SK-N-SH (cell line): Measurements from ENCODE around the gene RAPGEF4. TPM values are rescaled to one million over a fixed set of nuclear protein-coding genes. Genes with fewer than 3 reads are reported as not detected.
A peak's percentile ranks its signal among the peaks of the same experiment; 100 is the strongest.

Source experiments
- CTCF ChIA-PET: fragments of 300-600, 350-600 bp; formaldehyde crosslinking; extraction: SDS; loops from one replicate; lab custom pipeline; 2021; lab: Yijun Ruan, JAX
- POLR2A ChIA-PET: fragments of 350-600 bp; sonication (Branson Sonifier 250); formaldehyde crosslinking; extraction: SDS; loops from one replicate; lab custom pipeline; 2020; ENCODE audit warnings: antibody characterized with exemption, inconsistent platforms; lab: Yijun Ruan, JAX
- DNase-seq: peaks from one replicate; pipeline ENCODE4 v3.0.0; 2012
- H2AFZ ChIP-seq: fragments of 200-600 bp; sonication (generic); 2 replicates; pipeline ENCODE4 v1.8.1; 2016; ENCODE audit warnings: antibody characterized with exemption, mild to moderate bottlenecking, low read depth
- H3F3A ChIP-seq: fragments of 200-600 bp; sonication (generic); replicated peaks from 2 replicates; pipeline ENCODE3; 2016; ENCODE audit warnings: antibody characterized with exemption, mild to moderate bottlenecking; ENCODE audit not compliant: insufficient read depth
- H3K27ac ChIP-seq, 2 experiments: fragments of 200-500 bp in 1 of 2; fragments of 200-600 bp in 1 of 2; sonication (Bioruptor generic) in 1 of 2; sonication (generic), shearing (Covaris generic) in 1 of 2; 2 replicates each; pipeline versions ENCODE4 v1.5.1 to v1.6.1; 2014 to 2016; ENCODE audit warnings: low read depth in 2 of 2, inconsistent platforms in 1 of 2, low read length in 1 of 2, mild to moderate bottlenecking in 1 of 2, mixed read lengths in 1 of 2
- H3K27me3 ChIP-seq: fragments of 200-600 bp; sonication (generic), shearing (Covaris generic); 2 replicates; pipeline ENCODE4 v1.6.1; 2016; ENCODE audit warnings: mixed run types; ENCODE audit not compliant: insufficient read depth
- H3K36me3 ChIP-seq, 2 experiments: fragments of 200-500 bp in 1 of 2; fragments of 200-600 bp in 1 of 2; sonication (Bioruptor generic) in 1 of 2; sonication (generic) in 1 of 2; replicated peaks in 1 of 2; 2 replicates each; pipeline versions ENCODE3 to v1.5.1; 2014 to 2016; ENCODE audit warnings: low read length in 1 of 2, mild to moderate bottlenecking in 1 of 2; ENCODE audit not compliant: insufficient read depth in 2 of 2, control insufficient read depth in 1 of 2
- H3K4me1 ChIP-seq, 2 experiments: fragments of 200-500 bp in 1 of 2; fragments of 200-600 bp in 1 of 2; sonication (Bioruptor generic) in 1 of 2; sonication (generic), shearing (Covaris generic) in 1 of 2; 2 replicates each; pipeline versions ENCODE4 v1.5.1 to v1.6.1; 2014 to 2016; ENCODE audit warnings: low read depth in 1 of 2, low read length in 1 of 2, mixed run types in 1 of 2; ENCODE audit not compliant: insufficient read depth in 2 of 2, control insufficient read depth in 1 of 2
- H3K4me2 ChIP-seq: fragments of 200-600 bp; sonication (generic), shearing (Covaris generic); 2 replicates; pipeline ENCODE4 v1.6.1; 2017; ENCODE audit warnings: mixed run types
- H3K4me3 ChIP-seq, 2 experiments: fragments of 200-500 bp in 1 of 2; fragments of 200-600 bp in 1 of 2; sonication (Bioruptor generic) in 1 of 2; sonication (generic), shearing (Covaris generic) in 1 of 2; 2 replicates each; pipeline versions ENCODE4 v1.5.1 to v1.8.1; 2014 to 2016; ENCODE audit warnings: low read depth in 2 of 2, inconsistent platforms in 1 of 2, low read length in 1 of 2, mild to moderate bottlenecking in 1 of 2, mixed read lengths in 1 of 2, moderate library complexity in 1 of 2
- H3K79me2 ChIP-seq: fragments of 200-600 bp; sonication (generic); 2 replicates; pipeline ENCODE4 v1.8.1; 2017; ENCODE audit warnings: mild to moderate bottlenecking; ENCODE audit not compliant: insufficient read depth
- H3K9ac ChIP-seq: fragments of 200-600 bp; sonication (generic); 2 replicates; pipeline ENCODE4 v1.6.1; 2017; ENCODE audit warnings: mixed run types
- H3K9me2 ChIP-seq: fragments of 200-600 bp; sonication (generic); 2 replicates; pipeline ENCODE4 v1.6.1; 2017; ENCODE audit warnings: mixed run types
- H3K9me3 ChIP-seq: fragments of 200-600 bp; sonication (generic); 2 replicates; pipeline ENCODE4 v1.6.1; 2017; ENCODE audit warnings: mixed run types, mild to moderate bottlenecking, moderate library complexity
- H4K20me1 ChIP-seq: fragments of 200-600 bp; sonication (generic); 2 replicates; pipeline ENCODE4 v1.6.1; 2017; ENCODE audit warnings: mild to moderate bottlenecking, mixed run types; ENCODE audit not compliant: insufficient read depth
- GATA2 ChIP-seq: sonication (generic); formaldehyde crosslinking; IDR thresholded peaks from 2 replicates; pipeline ENCODE4 v1.5.0; 2020; ENCODE audit warnings: mild to moderate bottlenecking, missing genetic modification reagents
- IRF3 ChIP-seq: fragments of 150-350 bp; IDR thresholded peaks from 2 replicates; pipeline ENCODE4 v1.6.1; 2016; ENCODE audit warnings: mild to moderate bottlenecking, low read depth, low read length
- MEF2A ChIP-seq: IDR thresholded peaks from 2 replicates; pipeline ENCODE4 v1.4.0; 2012; ENCODE audit warnings: low read depth, borderline replicate concordance
- NFIC ChIP-seq: IDR thresholded peaks from 2 replicates; pipeline ENCODE4 v1.4.0; 2012; ENCODE audit warnings: borderline replicate concordance
- NRF1 ChIP-seq: IDR thresholded peaks from 2 replicates; pipeline ENCODE4 v1.6.1; 2012; ENCODE audit warnings: low read depth, mild to moderate bottlenecking, low read length
- PBX3 ChIP-seq: IDR thresholded peaks from 2 replicates; pipeline ENCODE4; 2012
- POLR2AphosphoS5 ChIP-seq: IDR thresholded peaks from 2 replicates; pipeline ENCODE4 v1.6.1; 2012; ENCODE audit warnings: low read depth, low read length
- RAD21 ChIP-seq: IDR thresholded peaks from 2 replicates; pipeline ENCODE4 v1.6.1; 2012; ENCODE audit warnings: mild to moderate bottlenecking, low read length
- REST ChIP-seq: IDR thresholded peaks from 2 replicates; pipeline ENCODE4 v1.6.1; 2012; ENCODE audit warnings: mild to moderate bottlenecking, low read depth, low read length, moderate library complexity
- RFX5 ChIP-seq: IDR thresholded peaks from 2 replicates; pipeline ENCODE4 v1.6.1; 2012; ENCODE audit warnings: mild to moderate bottlenecking, improper control_type of control experiment, low read length
- RXRA ChIP-seq: IDR thresholded peaks from 2 replicates; pipeline ENCODE4 v1.4.0; 2012; ENCODE audit warnings: low read depth, mild to moderate bottlenecking, borderline replicate concordance
- SIN3A ChIP-seq: IDR thresholded peaks from 2 replicates; pipeline ENCODE4 v1.6.1; 2012; ENCODE audit warnings: low read depth, mild to moderate bottlenecking, low read length, moderate library complexity, borderline replicate concordance
- SMC3 ChIP-seq: IDR thresholded peaks from 2 replicates; pipeline ENCODE4 v1.6.1; 2012; ENCODE audit warnings: low read depth, low read length, improper control_type of control experiment
- TAF1 ChIP-seq: IDR thresholded peaks from 2 replicates; pipeline ENCODE4 v1.6.1; 2012; ENCODE audit warnings: low read depth, mild to moderate bottlenecking, low read length, moderate library complexity, borderline replicate concordance
- TCF12 ChIP-seq: IDR thresholded peaks from 2 replicates; pipeline ENCODE4 v1.4.0; 2012
- YY1 ChIP-seq: IDR thresholded peaks from 2 replicates; pipeline ENCODE4 v1.4.0; 2012; ENCODE audit warnings: low read depth, mild to moderate bottlenecking
- ZBTB33 ChIP-seq: IDR thresholded peaks from 2 replicates; pipeline ENCODE4 v1.4.0; 2012; ENCODE audit warnings: low read depth, borderline replicate concordance
- WGBS: methylation state at CpG from one replicate; pipeline ENCODE4 v1.1.6; 2017; ENCODE audit warnings: low lambda C conversion rate; 5-methylcytosine and 5-hydroxymethylcytosine counted together
- polyA plus RNA-seq, 3 experiments: library from polyadenylated mRNA; depleted of rRNA; stranded (reverse); fragments of >200 nt; gene quantifications; 2 replicates each; pipeline ENCODE4 v1.2.3, GENCODE V29; 2012
- TF ChIP-seq, protein P1 (sequence below): fragments of 150-350 bp; IDR thresholded peaks from 2 replicates; pipeline ENCODE4 v1.6.1; 2017; ENCODE audit warnings: antibody characterized with exemption, low read length, low read depth, borderline replicate concordance

RAPGEF4 gene
- polyA plus RNA-seq, 1 of the 3 experiments (the other 2 are of a cell fraction): 0.30 TPM

DNA sequence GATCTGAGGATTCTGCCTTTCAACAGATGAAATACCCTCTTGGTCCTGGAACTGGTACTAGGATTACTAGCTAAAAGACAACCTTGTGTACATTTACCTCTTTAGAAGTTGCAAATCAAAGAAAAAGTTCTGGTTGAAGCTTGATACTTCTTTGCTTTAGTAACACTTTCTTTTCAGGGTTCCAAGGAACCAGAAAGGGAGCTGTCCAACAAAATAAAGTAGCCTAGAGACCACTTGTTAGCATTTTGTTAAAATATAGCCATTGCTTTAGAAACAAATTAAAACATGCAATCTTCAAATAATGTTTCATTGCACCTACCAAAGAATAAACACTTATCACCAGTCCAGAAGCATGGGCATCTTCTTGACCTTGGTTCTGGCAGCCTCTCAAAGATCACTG is 222.1 kb downstream of the RAPGEF4 start:
- Histone ChIP-seq H2AFZ (no peak overlapping the region), H3K9ac (no peak overlapping the region), H4K20me1 (no peaks in the 10 kb centered on the region), H3K27ac (no peak overlapping the region), H3K4me1 (no peaks in the 10 kb centered on the region), H3K36me3 (peaks cover 0 to 2% of the 10 kb centered on the region in 2 experiments), H3K9me3 (no peaks in the 10 kb centered on the region), H3K27me3 (no peaks in the 10 kb centered on the region), H3F3A (peaks cover 5% of the 10 kb centered on the region), H3K79me2 (no peaks in the 10 kb centered on the region), H3K4me2 (no peak overlapping the region), H3K9me2 (no peaks in the 10 kb centered on the region), H3K4me3 (no peak overlapping the region)
- TF ChIP-seq POLR2AphosphoS5 (no peak), YY1 (no peak), SMC3 (no peak), RXRA (no peak), REST (peak; percentile 52; the same call in 1 of the 2 replicates)
- ChIA-PET CTCF (interaction anchor here (1.0 to 2.3 kb wide), 2 partner anchors 26 to 69 kb away, joined by 3 to 10 read pairs; no protein-coding TSS in a partner anchor), POLR2A (no interaction called here)
- DNase-seq: no peak

DNA sequence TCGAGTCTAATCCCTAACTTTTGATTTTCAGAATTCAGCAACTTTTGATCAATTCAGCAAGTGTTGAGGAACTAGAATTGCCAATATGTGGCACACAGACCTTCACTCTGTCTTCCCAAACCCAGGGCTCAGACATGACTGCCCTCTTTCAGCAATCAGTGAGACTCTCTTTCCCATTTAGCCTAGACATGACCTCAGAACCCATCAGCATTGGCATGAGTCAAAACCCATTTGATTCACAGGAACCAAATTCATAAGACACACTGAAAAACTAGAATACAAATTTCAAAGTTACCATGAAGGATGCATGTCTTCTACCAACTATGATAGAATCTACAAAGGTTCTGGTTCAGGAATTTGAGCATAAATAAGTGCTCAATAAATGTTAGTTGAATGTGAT is 226.4 kb downstream of the RAPGEF4 start:
- Histone ChIP-seq H3K9me3 (no peaks in the 10 kb centered on the region), H3K27ac (peak overlapping the region in 1 of 2 experiments; percentile 39; a peak in 1 of 4 replicates), H2AFZ (no peak overlapping the region), H4K20me1 (no peaks in the 10 kb centered on the region), H3K4me3 (no peak overlapping the region), H3K27me3 (no peaks in the 10 kb centered on the region), H3K9me2 (no peaks in the 10 kb centered on the region), H3K36me3 (peaks cover 0 to 2% of the 10 kb centered on the region in 2 experiments), H3F3A (peaks cover 5% of the 10 kb centered on the region), H3K9ac (no peak overlapping the region), H3K4me2 (no peak overlapping the region), H3K79me2 (no peaks in the 10 kb centered on the region), H3K4me1 (no peaks in the 10 kb centered on the region)
- ChIA-PET CTCF (no interaction called here), POLR2A (no interaction called here)
- 53% methylated on average over 1 of the region's 1 CpG for WGBS
- DNase-seq: no peak
- TF ChIP-seq NRF1: no peak
- TF ChIP-seq PBX3: no peak
- TF ChIP-seq MEF2A: no peak
- TF ChIP-seq RAD21: no peak
- TF ChIP-seq POLR2AphosphoS5: no peak
- TF ChIP-seq YY1: no peak
- no peak for TF ChIP-seq SIN3A
- TF ChIP-seq GATA2: no peak
- TF ChIP-seq, protein P1, sequence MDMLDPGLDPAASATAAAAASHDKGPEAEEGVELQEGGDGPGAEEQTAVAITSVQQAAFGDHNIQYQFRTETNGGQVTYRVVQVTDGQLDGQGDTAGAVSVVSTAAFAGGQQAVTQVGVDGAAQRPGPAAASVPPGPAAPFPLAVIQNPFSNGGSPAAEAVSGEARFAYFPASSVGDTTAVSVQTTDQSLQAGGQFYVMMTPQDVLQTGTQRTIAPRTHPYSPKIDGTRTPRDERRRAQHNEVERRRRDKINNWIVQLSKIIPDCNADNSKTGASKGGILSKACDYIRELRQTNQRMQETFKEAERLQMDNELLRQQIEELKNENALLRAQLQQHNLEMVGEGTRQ: no peak
- TF ChIP-seq TCF12: no peak
- no peak for TF ChIP-seq ZBTB33
- no peak for TF ChIP-seq TAF1
- no peak for TF ChIP-seq RFX5
- TF ChIP-seq IRF3: no peak
- no peak for TF ChIP-seq NFIC
